Naive thymus-derived CD4-positive, alpha-beta T cell (primary cell): ENCODE data around the gene IRAK1. TPM values are rescaled to one million over a fixed set of nuclear protein-coding genes. Genes with fewer than 3 reads are reported as not detected.
A peak's percentile ranks its signal among the peaks of the same experiment; 100 is the strongest.

Source experiments
- ATAC-seq: fragments of 150-1000 bp; cut with Tn5 transposase; 2 replicates; pipeline ENCODE4 v1.10.0; 2021; ENCODE audit warnings: mild to moderate bottlenecking, moderate library complexity
- CTCF ChIA-PET: fragments of 350-600 bp; sonication (Branson Sonifier 250); formaldehyde crosslinking; loops from one replicate; lab custom pipeline; 2021; ENCODE audit warnings: antibody characterized with exemption; lab: Charles Lee
- POLR2A ChIA-PET: fragments of 350-600 bp; sonication (Branson Sonifier 250); formaldehyde crosslinking; loops from one replicate; lab custom pipeline; 2021; ENCODE audit warnings: antibody characterized with exemption, inconsistent platforms; lab: Charles Lee
- DNase-seq, 9 donors: peaks; one replicate each; pipeline versions ENCODE4 v3.0.0 to v3.0.0-alpha.2; 2020 to 2022; ENCODE audit warnings: mixed read lengths in 1 of 9
- H3K27ac ChIP-seq: one replicate; pipeline ENCODE4 v1.7.0; 2013; ENCODE audit warnings: mild to moderate bottlenecking, low read depth, low read length, moderate library complexity
- H3K27me3 ChIP-seq, 2 donors: one replicate each; pipeline ENCODE4 v1.7.0; 2013; ENCODE audit warnings: low read length in 2 of 2, mild to moderate bottlenecking in 2 of 2, moderate library complexity in 2 of 2; ENCODE audit not compliant: control insufficient read depth in 2 of 2, insufficient read depth in 2 of 2
- H3K36me3 ChIP-seq, 3 experiments: 1 replicate in 2 of 3; 2 replicates in 1 of 3; pipeline ENCODE4 v1.7.0; 2013; ENCODE audit warnings: low read length in 3 of 3, mild to moderate bottlenecking in 3 of 3, moderate library complexity in 1 of 3; ENCODE audit not compliant: insufficient read depth in 3 of 3, control insufficient read depth in 2 of 3
- H3K4me1 ChIP-seq, 2 donors: one replicate each; pipeline ENCODE4 v1.7.0; 2013; ENCODE audit warnings: low read length in 2 of 2, mild to moderate bottlenecking in 2 of 2, moderate library complexity in 1 of 2; ENCODE audit not compliant: control insufficient read depth in 2 of 2, insufficient read depth in 2 of 2
- H3K4me3 ChIP-seq: 2 replicates; pipeline ENCODE4 v1.7.0; 2013; ENCODE audit warnings: mild to moderate bottlenecking, low read length
- H3K9me3 ChIP-seq, 3 experiments: 1 replicate in 2 of 3; 2 replicates in 1 of 3; pipeline ENCODE4 v1.7.0; 2013; ENCODE audit warnings: low read length in 3 of 3; ENCODE audit not compliant: control insufficient read depth in 2 of 3
- H3K27ac Mint-ChIP-seq, 9 donors: one replicate each; pipeline ENCODE4 v1.8.0; 2020 to 2022; ENCODE audit warnings: mixed read lengths in 9 of 9, mild to moderate bottlenecking in 8 of 9, moderate library complexity in 5 of 9, inconsistent platforms in 2 of 9
- H3K27me3 Mint-ChIP-seq, 5 donors: one replicate each; pipeline ENCODE4 v1.8.0; 2021 to 2022; ENCODE audit warnings: mixed read lengths in 5 of 5, mild to moderate bottlenecking in 1 of 5
- H3K36me3 Mint-ChIP-seq, 5 donors: one replicate each; pipeline ENCODE4 v1.8.0; 2020 to 2022; ENCODE audit warnings: mixed read lengths in 5 of 5, mild to moderate bottlenecking in 3 of 5, inconsistent platforms in 1 of 5
- H3K4me1 Mint-ChIP-seq, 7 donors: one replicate each; pipeline ENCODE4 v1.8.0; 2020 to 2022; ENCODE audit warnings: mixed read lengths in 7 of 7, mild to moderate bottlenecking in 3 of 7, inconsistent platforms in 1 of 7
- H3K4me3 Mint-ChIP-seq, 10 donors: one replicate each; pipeline ENCODE4 v1.8.0; 2020 to 2022; ENCODE audit warnings: mild to moderate bottlenecking in 10 of 10, mixed read lengths in 10 of 10, moderate library complexity in 6 of 10, inconsistent platforms in 2 of 10
- H3K9me3 Mint-ChIP-seq, 11 donors: one replicate each; pipeline ENCODE4 v1.8.0; 2020 to 2022; ENCODE audit warnings: mixed read lengths in 11 of 11, mild to moderate bottlenecking in 4 of 11, inconsistent platforms in 1 of 11, moderate library complexity in 1 of 11
- intact Hi-C, 2 donors: fragments of 100-400 bp; cut with micrococcal nuclease; formaldehyde crosslinking; loops; one replicate each; pipeline ENCODE4 v1.15.1; 2023
- polyA plus RNA-seq, 2 donors: library from polyadenylated mRNA; unstranded; fragments of 300-500 nt; fragmentation: Illumina TruSeq; gene quantifications; one replicate each; pipeline ENCODE4 v1.2.3, GENCODE V29; 2021
- total RNA-seq, 6 experiments: library from RNA in 5 of 6; stranded (reverse) in 5 of 6; gene quantifications; 1 replicate in 5 of 6; 2 replicates in 1 of 6; pipeline ENCODE4 v1.2.3 and lab custom pipeline; 2021 to 2026

IRAK1 gene
- total and polyA plus RNA-seq, 7 experiments from 2014 or later = 20.0 to 120 (median 57.5) TPM

DNA sequence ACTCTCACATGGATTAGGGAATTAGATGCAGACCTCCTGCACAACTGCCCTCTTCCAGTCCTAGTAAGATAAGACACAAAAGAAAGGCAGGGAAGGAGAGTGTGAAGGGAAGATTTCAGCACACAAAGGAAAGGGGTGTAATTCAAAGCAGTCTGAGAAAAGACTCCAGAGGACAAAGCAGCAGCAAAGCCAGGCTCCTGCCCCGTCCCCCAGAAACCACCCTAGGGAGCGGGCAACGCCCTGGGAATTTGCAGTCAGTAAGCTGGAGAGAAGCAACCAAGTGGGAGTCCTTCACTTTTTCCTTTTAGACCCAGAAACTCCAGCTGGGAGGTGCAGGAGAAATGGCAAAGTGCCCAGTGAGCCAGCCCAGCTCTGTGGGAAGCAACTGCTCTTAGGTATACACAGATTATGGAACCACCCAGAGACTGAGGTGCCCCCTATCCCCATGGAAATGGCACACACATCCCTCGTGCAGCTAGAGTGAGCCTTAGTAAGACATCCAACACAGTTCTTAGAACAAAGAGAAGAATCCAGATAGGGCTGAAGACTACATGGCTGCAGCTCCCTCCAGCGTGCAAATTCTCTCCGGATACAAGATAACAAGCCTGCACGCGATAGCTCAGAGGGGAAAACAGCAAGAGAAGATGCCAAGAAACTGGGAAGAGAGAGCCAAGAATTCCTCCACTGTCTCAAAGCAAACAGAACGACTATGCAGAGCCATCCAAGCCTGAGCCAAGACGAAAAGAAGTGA is 26.5 kb upstream of the IRAK1 start:
- H3K4me3 ChIP-seq = no peak overlapping the region
- ChIA-PET POLR2A (no interaction called here), CTCF (interaction anchor here (2.5 kb wide), 1 partner anchor 33 kb away, joined by 5 read pairs; no protein-coding TSS in a partner anchor)
- H3K27ac ChIP-seq = no peak overlapping the region
- no peaks in the 10 kb centered on the region for H3K9me3 ChIP-seq
- H3K27me3 Mint-ChIP-seq = no peaks in the 10 kb centered on the region
- intact Hi-C loops = no loop called here
- H3K27me3 ChIP-seq = no peaks in the 10 kb centered on the region
- H3K36me3 Mint-ChIP-seq = peaks cover 0 to 24% (median 8%) of the 10 kb centered on the region in 5 donors
- H3K27ac Mint-ChIP-seq = peak overlapping the region in 6 of 9 donors; percentile 22 to 57 (median 40)
- H3K4me3 Mint-ChIP-seq = no peak overlapping the region
- H3K36me3 ChIP-seq = peaks cover 0 to 41% (median 7%) of the 10 kb centered on the region in 3 experiments
- H3K9me3 Mint-ChIP-seq = peaks cover 0 to 3% (median 0%) of the 10 kb centered on the region in 11 donors
- DNase-seq (no peak), ATAC-seq (no peak)
- peaks cover 32 to 64% (median 55%) of the 10 kb centered on the region in 7 donors for H3K4me1 Mint-ChIP-seq
- peaks cover 0 to 4% of the 10 kb centered on the region in 2 donors for H3K4me1 ChIP-seq

DNA sequence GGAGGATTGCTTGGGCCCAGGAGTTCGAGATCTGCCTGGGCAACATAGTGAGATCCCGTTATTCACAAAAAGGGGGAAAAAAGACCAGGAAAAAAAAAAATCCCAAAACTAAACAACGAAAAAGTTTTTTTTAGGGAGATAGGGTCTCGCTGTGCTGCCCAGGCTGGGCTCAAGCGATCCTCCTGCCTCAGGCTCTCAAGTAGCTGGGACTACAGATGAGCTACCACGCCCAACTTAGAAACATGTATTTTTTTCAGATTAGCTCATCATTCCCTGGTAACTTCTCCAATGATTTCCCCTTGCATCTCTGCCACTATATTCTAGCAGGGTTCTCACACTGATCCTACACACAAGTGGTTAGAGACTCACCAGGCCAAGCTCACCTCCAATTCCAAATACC is 24.4 kb upstream of the IRAK1 start:
- CTCF ChIA-PET = no interaction called here

DNA sequence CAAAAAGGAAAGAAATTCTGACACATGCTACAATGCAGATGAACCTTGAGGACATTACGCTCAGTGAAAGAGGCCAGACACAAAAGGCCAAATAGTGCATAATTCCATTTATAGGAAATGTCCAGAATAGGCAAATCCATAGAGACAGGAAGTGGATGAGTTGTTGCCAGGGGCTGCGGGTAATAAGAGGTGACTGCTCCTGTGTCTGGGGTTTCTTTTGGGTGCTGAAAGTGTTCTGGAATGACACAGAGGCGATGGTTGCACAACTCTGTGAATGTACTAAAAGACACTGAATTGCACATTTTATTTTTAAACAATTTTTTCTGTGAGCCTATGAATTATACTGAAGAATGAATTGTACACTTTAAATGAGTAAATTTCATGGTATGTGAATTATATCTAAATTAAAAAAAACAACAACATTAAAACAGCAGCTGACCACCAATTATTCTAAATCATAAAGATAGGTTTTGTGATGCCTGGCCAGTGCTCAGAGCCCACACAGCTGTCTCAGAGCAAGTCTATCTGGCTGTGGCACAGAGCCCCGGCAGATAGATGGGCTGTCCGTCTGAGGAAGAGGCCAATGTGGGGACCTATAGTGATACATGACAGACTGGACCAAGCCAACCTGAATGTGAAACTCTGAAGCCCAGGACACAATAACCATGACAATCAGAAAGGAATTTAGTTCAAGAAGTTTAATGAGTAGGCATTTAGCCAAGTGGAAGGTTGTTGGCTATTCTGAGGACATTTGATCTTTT is 23.5 kb upstream of the IRAK1 start:
- peaks cover 0 to 8% of the 10 kb centered on the region in 2 donors for H3K4me1 ChIP-seq
- intact Hi-C loops = no loop called here
- H3K9me3 ChIP-seq = no peaks in the 10 kb centered on the region
- H3K27me3 ChIP-seq = no peaks in the 10 kb centered on the region
- H3K4me3 ChIP-seq = no peak overlapping the region
- Mint-ChIP-seq H3K36me3 (peaks cover 0 to 15% (median 7%) of the 10 kb centered on the region in 5 donors), H3K9me3 (peaks cover 0 to 2% (median 0%) of the 10 kb centered on the region in 11 donors), H3K27ac (peak overlapping the region in 2 of 9 donors; percentile 14 to 64), H3K4me3 (no peak overlapping the region), H3K27me3 (no peaks in the 10 kb centered on the region), H3K4me1 (peaks cover 20 to 65% (median 49%) of the 10 kb centered on the region in 7 donors)
- DNase-seq (no peak), ATAC-seq (no peak)
- H3K36me3 ChIP-seq = peaks cover 0 to 18% (median 0%) of the 10 kb centered on the region in 3 experiments
- no peak overlapping the region for H3K27ac ChIP-seq
- ChIA-PET POLR2A (interaction anchor here (0.7 kb wide), 1 partner anchor 167 kb away, joined by 3 read pairs; no protein-coding TSS in a partner anchor), CTCF (interaction anchor here (0.6 kb wide), 1 partner anchor 13 kb away, joined by 3 read pairs; no protein-coding TSS in a partner anchor)

More for the DNA sequence above, 24.4 kb upstream of the IRAK1 start:
- H3K36me3 Mint-ChIP-seq = peaks cover 0 to 15% (median 8%) of the 10 kb centered on the region in 5 donors
- POLR2A ChIA-PET = no interaction called here
- H3K4me3 ChIP-seq = no peak overlapping the region
- DNase-seq (no peak), ATAC-seq (no peak)
- H3K4me1 ChIP-seq = peaks cover 0 to 8% of the 10 kb centered on the region in 2 donors
- H3K9me3 ChIP-seq = no peaks in the 10 kb centered on the region
- peaks cover 0 to 2% (median 0%) of the 10 kb centered on the region in 11 donors for H3K9me3 Mint-ChIP-seq
- no peak overlapping the region for H3K27ac ChIP-seq
- no peaks in the 10 kb centered on the region for H3K27me3 Mint-ChIP-seq
- intact Hi-C loops = no loop called here
- H3K27ac Mint-ChIP-seq = peak overlapping the region in 4 of 9 donors; percentile 9 to 61 (median 32)
- H3K36me3 ChIP-seq = peaks cover 0 to 27% (median 0%) of the 10 kb centered on the region in 3 experiments
- no peaks in the 10 kb centered on the region for H3K27me3 ChIP-seq
- no peak overlapping the region for H3K4me3 Mint-ChIP-seq
- peaks cover 26 to 59% (median 56%) of the 10 kb centered on the region in 7 donors for H3K4me1 Mint-ChIP-seq

DNA sequence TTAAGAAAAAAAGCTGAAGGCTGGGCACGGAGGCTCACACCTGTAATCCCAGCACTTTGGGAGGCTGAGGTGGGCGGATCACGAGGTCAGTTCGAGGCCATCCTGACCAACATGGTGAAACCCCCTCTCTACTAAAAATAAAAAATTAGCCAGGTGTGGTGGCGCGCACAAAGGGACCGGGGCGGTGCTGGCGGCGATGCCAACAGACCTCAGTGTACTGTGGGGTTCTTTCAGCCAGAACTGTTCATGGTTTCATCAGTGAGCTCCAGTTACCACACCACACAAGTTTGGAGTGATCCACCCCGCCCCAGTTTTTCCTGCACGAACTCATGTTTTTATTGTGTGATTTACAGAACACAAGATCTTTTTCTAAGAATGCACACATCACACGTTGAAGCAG is 21.2 kb upstream of the IRAK1 start:
- Histone ChIP-seq H3K4me3 (no peak overlapping the region), H3K4me1 (peaks cover 0 to 8% of the 10 kb centered on the region in 2 donors), H3K36me3 (no peaks in the 10 kb centered on the region), H3K27me3 (no peaks in the 10 kb centered on the region), H3K27ac (no peak overlapping the region), H3K9me3 (no peaks in the 10 kb centered on the region)
- no peaks in the 10 kb centered on the region for H3K27me3 Mint-ChIP-seq
- peaks cover 0 to 8% (median 0%) of the 10 kb centered on the region in 5 donors for H3K36me3 Mint-ChIP-seq
- ATAC-seq (no peak), DNase-seq (no peak)
- peak overlapping the region in 1 of 10 donors; percentile 57 for H3K4me3 Mint-ChIP-seq
- peaks cover 0 to 3% (median 0%) of the 10 kb centered on the region in 11 donors for H3K9me3 Mint-ChIP-seq
- POLR2A ChIA-PET = interaction anchor here (1.2 kb wide), 1 partner anchor 14 kb away, joined by 4 read pairs; no protein-coding TSS in a partner anchor
- intact Hi-C loops = no loop called here
- CTCF ChIA-PET = no interaction called here
- H3K27ac Mint-ChIP-seq = peak overlapping the region in 5 of 9 donors; percentile 6 to 82 (median 76)
- peaks cover 18 to 61% (median 41%) of the 10 kb centered on the region in 7 donors for H3K4me1 Mint-ChIP-seq

DNA sequence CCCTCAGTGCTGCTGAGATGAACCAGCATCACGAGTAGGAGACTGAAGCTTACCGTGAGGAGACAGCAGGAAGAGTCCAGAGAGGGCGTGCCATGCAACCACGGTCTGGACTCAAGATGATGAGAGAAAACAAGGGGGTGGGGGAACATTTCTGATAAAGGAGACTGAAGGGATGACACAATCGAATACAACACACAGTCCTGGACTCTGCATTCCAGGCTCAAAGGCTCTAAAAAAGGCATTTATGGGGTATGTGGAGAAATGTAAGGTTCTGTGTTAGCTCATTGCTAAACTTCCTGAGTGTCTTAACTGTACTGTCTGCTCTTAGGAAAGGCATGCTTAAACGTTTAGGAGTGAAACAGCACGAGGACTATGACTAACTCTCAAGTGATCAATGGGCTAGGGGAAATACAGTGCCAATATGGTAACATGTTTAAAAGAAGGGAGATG is 20.6 kb upstream of the IRAK1 start:
- Histone ChIP-seq H3K4me3 (no peak overlapping the region), H3K9me3 (no peaks in the 10 kb centered on the region), H3K36me3 (no peaks in the 10 kb centered on the region), H3K4me1 (peaks cover 0 to 8% of the 10 kb centered on the region in 2 donors), H3K27me3 (no peaks in the 10 kb centered on the region), H3K27ac (no peak overlapping the region)
- H3K4me1 Mint-ChIP-seq = peaks cover 18 to 58% (median 41%) of the 10 kb centered on the region in 7 donors
- H3K36me3 Mint-ChIP-seq = peaks cover 0 to 8% (median 0%) of the 10 kb centered on the region in 5 donors
- ChIA-PET CTCF (no interaction called here), POLR2A (interaction anchor here (1.2 kb wide), 1 partner anchor 14 kb away, joined by 4 read pairs; no protein-coding TSS in a partner anchor)
- peaks cover 0 to 3% (median 0%) of the 10 kb centered on the region in 11 donors for H3K9me3 Mint-ChIP-seq
- H3K4me3 Mint-ChIP-seq = peak overlapping the region in 3 of 10 donors; percentile 25 to 57 (median 56)
- no peaks in the 10 kb centered on the region for H3K27me3 Mint-ChIP-seq
- intact Hi-C loops = no loop called here
- ATAC-seq (peak; percentile 73), DNase-seq (no peak)
- peak overlapping the region; percentile 6 to 86 (median 56) for H3K27ac Mint-ChIP-seq

DNA sequence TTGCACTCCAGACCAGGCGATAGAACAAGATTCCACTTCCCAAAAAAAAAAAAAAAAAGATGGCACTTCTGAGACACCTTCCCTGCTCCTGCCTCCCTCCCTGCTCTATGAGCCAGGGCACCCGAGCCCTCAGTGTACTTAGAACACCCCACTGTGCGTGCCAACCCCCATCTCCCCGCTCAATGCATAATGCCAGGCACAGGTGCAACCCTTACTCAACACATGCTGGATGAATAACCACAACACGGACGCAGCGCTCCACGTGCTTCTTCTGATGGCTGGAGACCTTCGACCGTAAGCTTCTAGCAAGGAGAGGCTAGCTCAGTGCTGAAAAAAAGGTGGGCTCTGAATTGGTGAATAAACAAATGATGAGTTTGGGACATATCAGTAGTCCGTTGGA is 19.9 kb upstream of the IRAK1 start:
- intact Hi-C loops = no loop called here
- Histone ChIP-seq H3K27me3 (no peaks in the 10 kb centered on the region), H3K4me1 (peaks cover 0 to 8% of the 10 kb centered on the region in 2 donors), H3K4me3 (no peak overlapping the region), H3K27ac (no peak overlapping the region), H3K9me3 (no peaks in the 10 kb centered on the region), H3K36me3 (peaks cover 0 to 5% (median 0%) of the 10 kb centered on the region in 3 experiments)
- peaks cover 0 to 3% (median 0%) of the 10 kb centered on the region in 11 donors for H3K9me3 Mint-ChIP-seq
- ATAC-seq = no peak
- no peak for DNase-seq
- peak overlapping the region in 5 of 9 donors; percentile 14 to 86 (median 76) for H3K27ac Mint-ChIP-seq
- H3K4me3 Mint-ChIP-seq = peak overlapping the region in 1 of 10 donors; percentile 56
- no peaks in the 10 kb centered on the region for H3K27me3 Mint-ChIP-seq
- ChIA-PET POLR2A (no interaction called here), CTCF (no interaction called here)
- H3K4me1 Mint-ChIP-seq = peaks cover 18 to 59% (median 44%) of the 10 kb centered on the region in 7 donors
- peaks cover 0 to 9% (median 0%) of the 10 kb centered on the region in 5 donors for H3K36me3 Mint-ChIP-seq
